GM12801 (cell line): Measurements from ENCODE around the gene ABHD10.

Experiments used
- CTCF ChIP-seq: IDR thresholded peaks from one replicate; pipeline ENCODE4 v1.5.1; 2011; ENCODE audit warnings: control low read depth; ENCODE audit not compliant: insufficient read length; ENCODE audit errors: extremely low read depth

ABHD10 gene

GRCh38 chr3:111943533-111943932 lies 35.3 kb upstream of the ABHD10 start:
- TF ChIP-seq CTCF, result no peak

GRCh38 chr3:111944372-111944771 lies 34.5 kb upstream of the ABHD10 start:
- no peak for TF ChIP-seq CTCF

- no peak for TF ChIP-seq CTCF
Measured at GRCh38 chr3:111947231-111947630, 31.6 kb upstream of the ABHD10 start.

GRCh38 chr3:111948786-111949185 lies 30.0 kb upstream of the ABHD10 start:
- no peak for TF ChIP-seq CTCF

- TF ChIP-seq CTCF, result no peak
Measured at GRCh38 chr3:111949712-111950111, 29.1 kb upstream of the ABHD10 start.

GRCh38 chr3:111951032-111951431 lies 27.8 kb upstream of the ABHD10 start:
- no peak for TF ChIP-seq CTCF

- TF ChIP-seq CTCF, result no peak
Measured at GRCh38 chr3:111952086-111952485, 26.7 kb upstream of the ABHD10 start.

- no peak for TF ChIP-seq CTCF
Measured at GRCh38 chr3:111952866-111953450, 25.9 kb upstream of the ABHD10 start.
